GM10266 (cell line): Measurements from ENCODE around the gene ATP2A3.

Experiments used
- DNase-seq: peaks from one replicate; pipeline ENCODE4 v3.0.0; 2012; ENCODE audit errors: extremely low spot score
- CTCF ChIP-seq: IDR thresholded peaks from 2 replicates; pipeline ENCODE4 v1.5.1; 2012; ENCODE audit warnings: mild to moderate bottlenecking, low read depth; ENCODE audit not compliant: control insufficient read depth, insufficient read depth; ENCODE audit errors: missing control alignments

ATP2A3 gene

GRCh38 chr17:3925684-3926485 is 38.4 kb downstream of the ATP2A3 start:
- TF ChIP-seq CTCF = no peak

GRCh38 chr17:3924512-3925350 is 39.5 kb downstream of the ATP2A3 start:
- no peak for TF ChIP-seq CTCF
- DNase-seq = no peak

More at GRCh38 chr17:3925684-3926485, 38.4 kb downstream of the ATP2A3 start:
- DNase-seq = no peak

GRCh38 chr17:3923466-3924190 is 40.6 kb downstream of the ATP2A3 start:
- TF ChIP-seq CTCF = no peak
- no peak for DNase-seq

- no peak for TF ChIP-seq CTCF
- DNase-seq = no peak
Measured at GRCh38 chr17:3922765-3923164, 41.5 kb downstream of the ATP2A3 start.

- no peak for DNase-seq
- TF ChIP-seq CTCF = no peak
Measured at GRCh38 chr17:3921502-3922319, 42.5 kb downstream of the ATP2A3 start.

GRCh38 chr17:3921006-3921405 is 43.2 kb downstream of the ATP2A3 start:
- TF ChIP-seq CTCF = no peak

More at GRCh38 chr17:3921006-3921405, 43.2 kb downstream of the ATP2A3 start:
- no peak for DNase-seq
